ENCODE measurements around the gene RNF31.

The RNF31 gene

GRCh38 chr14:24122898-24123297 is 24.4 kb upstream of the RNF31 start:
- Histone ChIP-seq H3K4me3 (ENCODE audit: low read depth, low read length) (no peak overlapping the region), H3K4me1 (ENCODE audit: control insufficient read depth, insufficient read depth, low read length) (no peaks in the 10 kb centered on the region), H3K36me3 (ENCODE audit: control insufficient read depth, insufficient read depth, low read length) (peaks cover 33% of the 10 kb centered on the region), H3K9ac (ENCODE audit: low read depth, low read length) (no peak overlapping the region), H3K9me3 (ENCODE audit: control insufficient read depth, insufficient read depth, low read length) (no peaks in the 10 kb centered on the region), H3K27me3 (ENCODE audit: control insufficient read depth, insufficient read depth, low read length) (no peaks in the 10 kb centered on the region)

DNA sequence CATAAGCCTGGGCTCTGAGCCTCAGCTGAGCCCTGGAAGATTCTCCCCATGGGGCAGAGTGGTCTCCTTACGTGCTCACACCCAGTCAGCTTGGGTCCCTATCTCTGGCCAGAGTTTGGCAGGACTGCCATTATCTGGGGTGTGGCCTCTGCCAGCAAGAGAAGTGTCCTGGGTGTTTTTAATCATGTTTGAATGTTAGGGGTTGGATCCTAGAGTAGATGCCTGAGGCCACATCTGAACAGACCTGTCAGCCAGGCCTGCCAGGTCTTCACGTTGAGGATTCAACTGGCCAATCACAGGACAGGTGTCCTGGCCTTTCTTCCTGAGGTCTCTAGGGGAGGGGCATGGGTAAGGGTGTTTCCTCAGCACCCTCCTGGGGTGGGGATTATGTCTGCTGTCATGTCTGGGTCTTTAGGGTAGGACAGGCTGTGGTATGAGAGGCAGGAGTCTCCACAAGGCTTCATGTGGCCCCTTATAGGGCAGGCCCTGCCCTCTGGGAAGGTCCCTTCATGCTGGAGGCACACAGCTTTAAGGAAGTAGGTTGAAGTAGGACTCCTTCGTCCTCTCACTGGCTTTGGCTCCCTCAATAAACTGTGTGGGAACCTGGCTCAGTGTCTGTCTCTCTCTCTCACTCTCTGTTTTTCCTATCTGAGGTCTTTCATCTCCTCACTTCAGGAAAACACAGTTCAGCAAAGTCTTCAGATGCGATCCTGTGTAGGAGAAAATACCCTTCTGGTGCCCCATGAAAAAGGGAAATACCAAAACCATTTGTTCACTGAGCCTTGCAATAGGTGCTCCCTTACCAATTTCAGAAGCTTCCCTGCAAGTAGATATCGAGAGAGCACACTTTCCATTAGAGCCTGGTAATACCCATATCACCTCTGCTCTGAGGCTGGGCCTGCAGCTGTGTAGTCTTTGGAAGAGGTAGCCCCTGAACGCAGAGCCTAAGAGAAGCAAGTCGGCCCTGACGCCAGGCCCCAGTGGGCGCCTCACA is 23.6 kb upstream of the RNF31 start:
- Histone ChIP-seq H3K9me3 (ENCODE audit: control insufficient read depth, insufficient read depth, low read length) (no peaks in the 10 kb centered on the region), H3K4me1 (ENCODE audit: control insufficient read depth, insufficient read depth, low read length) (no peaks in the 10 kb centered on the region), H3K27me3 (ENCODE audit: control insufficient read depth, insufficient read depth, low read length) (no peaks in the 10 kb centered on the region), H3K4me3 (ENCODE audit: low read depth, low read length) (no peak overlapping the region), H3K36me3 (ENCODE audit: control insufficient read depth, insufficient read depth, low read length) (peaks cover 26% of the 10 kb centered on the region), H3K9ac (ENCODE audit: low read depth, low read length) (no peak overlapping the region)

DNA sequence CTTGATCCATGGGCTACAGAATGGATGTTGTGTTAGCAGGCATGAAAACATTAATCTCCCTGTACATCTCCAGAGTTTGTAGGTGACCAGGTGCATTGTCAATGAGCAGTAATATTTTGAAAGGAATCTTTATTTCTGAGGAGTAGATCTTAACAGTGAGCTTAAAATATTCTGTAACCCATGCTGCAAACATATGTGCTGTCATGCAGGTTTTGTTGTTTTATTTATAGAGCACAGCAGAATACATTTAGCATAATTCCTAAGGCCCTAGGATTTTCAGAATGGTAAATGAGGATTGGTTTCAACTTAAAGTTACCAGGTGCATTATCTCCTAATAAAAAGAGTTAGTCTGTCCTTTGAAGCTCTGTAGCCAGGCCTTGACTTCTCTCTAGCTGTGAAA is 20.4 kb upstream of the RNF31 start:
- Histone ChIP-seq H3K9ac (ENCODE audit: low read depth, low read length) (no peak overlapping the region), H3K4me3 (ENCODE audit: low read depth, low read length) (no peak overlapping the region), H3K36me3 (ENCODE audit: control insufficient read depth, insufficient read depth, low read length) (peaks cover 11% of the 10 kb centered on the region), H3K4me1 (ENCODE audit: control insufficient read depth, insufficient read depth, low read length) (peaks cover 1% of the 10 kb centered on the region), H3K27me3 (ENCODE audit: control insufficient read depth, insufficient read depth, low read length) (no peaks in the 10 kb centered on the region), H3K9me3 (ENCODE audit: control insufficient read depth, insufficient read depth, low read length) (no peaks in the 10 kb centered on the region)

GRCh38 chr14:24127673-24128072 is 19.6 kb upstream of the RNF31 start:
- Histone ChIP-seq H3K9ac (ENCODE audit: low read depth, low read length) (no peak overlapping the region), H3K36me3 (ENCODE audit: control insufficient read depth, insufficient read depth, low read length) (peaks cover 7% of the 10 kb centered on the region), H3K4me1 (ENCODE audit: control insufficient read depth, insufficient read depth, low read length) (peaks cover 2% of the 10 kb centered on the region), H3K27me3 (ENCODE audit: control insufficient read depth, insufficient read depth, low read length) (no peaks in the 10 kb centered on the region), H3K9me3 (ENCODE audit: control insufficient read depth, insufficient read depth, low read length) (no peaks in the 10 kb centered on the region), H3K4me3 (ENCODE audit: low read depth, low read length) (no peak overlapping the region)

DNA sequence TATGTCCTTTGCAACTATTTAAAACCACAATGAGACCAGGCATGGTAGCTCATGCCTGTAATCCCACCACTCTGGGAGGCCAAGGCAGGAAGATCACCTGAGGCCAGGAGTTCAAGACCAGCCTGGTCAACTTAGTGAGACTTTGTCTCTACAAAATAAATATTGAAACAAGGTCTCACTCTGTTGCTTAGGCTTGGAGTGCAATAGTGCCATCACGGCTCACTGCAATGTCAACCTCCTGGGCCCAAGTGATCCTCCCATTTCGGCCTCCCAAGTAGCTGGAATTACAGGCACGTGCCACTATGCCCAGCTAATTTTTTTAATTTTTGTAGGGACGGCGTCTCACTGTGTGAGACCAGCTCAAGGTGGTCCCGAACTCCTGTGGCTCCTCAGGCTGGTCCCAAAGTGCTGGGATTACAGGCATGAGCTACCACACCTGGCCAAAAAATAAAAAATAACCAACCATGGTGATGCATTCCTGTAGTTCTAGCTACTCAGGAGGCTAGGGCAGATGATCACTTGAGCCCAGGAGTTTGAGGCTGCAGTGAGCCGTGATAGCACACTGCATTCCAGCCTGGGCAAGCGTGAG is 17.8 kb upstream of the RNF31 start:
- no peaks in the 10 kb centered on the region for H3K36me3 ChIP-seq (ENCODE audit: control insufficient read depth, insufficient read depth, low read length)
- H3K4me1 ChIP-seq (ENCODE audit: control insufficient read depth, insufficient read depth, low read length): peaks cover 2% of the 10 kb centered on the region
- no peak overlapping the region for H3K4me3 ChIP-seq (ENCODE audit: low read depth, low read length)
- H3K9ac ChIP-seq (ENCODE audit: low read depth, low read length): no peak overlapping the region
- no peaks in the 10 kb centered on the region for H3K27me3 ChIP-seq (ENCODE audit: control insufficient read depth, insufficient read depth, low read length)
- no peaks in the 10 kb centered on the region for H3K9me3 ChIP-seq (ENCODE audit: control insufficient read depth, insufficient read depth, low read length)

DNA sequence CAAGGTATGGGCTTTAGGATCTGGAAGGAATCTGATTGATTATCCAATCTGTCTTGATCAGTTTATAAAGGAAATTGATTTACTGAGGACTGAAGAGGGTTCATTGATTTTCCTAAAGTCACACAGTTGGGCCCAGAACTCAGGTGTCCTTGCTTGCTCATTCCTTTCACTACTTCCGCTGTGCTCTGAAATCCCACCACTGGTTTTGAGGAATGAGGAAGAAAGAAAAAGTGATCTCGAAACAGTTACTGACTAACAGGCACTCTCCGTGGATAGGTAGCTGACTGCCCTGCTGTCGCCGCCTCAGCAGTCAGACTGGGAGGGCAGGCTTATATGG is 16.9 kb upstream of the RNF31 start, which contains the start of gene FITM1:
Gene FITM1, plus strand, starts transcription at position 280 of the 337 bp plus-strand sequence. CDS start 905 bp downstream, outside the sequence.
- Histone ChIP-seq H3K4me3 (ENCODE audit: low read depth, low read length) (no peak within 1 kb of the TSS), H3K27me3 (ENCODE audit: control insufficient read depth, insufficient read depth, low read length) (no peaks in the 10 kb centered on the region), H3K4me1 (ENCODE audit: control insufficient read depth, insufficient read depth, low read length) (peaks cover 2% of the 10 kb centered on the region), H3K9me3 (ENCODE audit: control insufficient read depth, insufficient read depth, low read length) (no peaks in the 10 kb centered on the region), H3K9ac (ENCODE audit: low read depth, low read length) (no peak within 1 kb of the TSS), H3K36me3 (ENCODE audit: control insufficient read depth, insufficient read depth, low read length) (no peaks in the 10 kb centered on the region)

DNA sequence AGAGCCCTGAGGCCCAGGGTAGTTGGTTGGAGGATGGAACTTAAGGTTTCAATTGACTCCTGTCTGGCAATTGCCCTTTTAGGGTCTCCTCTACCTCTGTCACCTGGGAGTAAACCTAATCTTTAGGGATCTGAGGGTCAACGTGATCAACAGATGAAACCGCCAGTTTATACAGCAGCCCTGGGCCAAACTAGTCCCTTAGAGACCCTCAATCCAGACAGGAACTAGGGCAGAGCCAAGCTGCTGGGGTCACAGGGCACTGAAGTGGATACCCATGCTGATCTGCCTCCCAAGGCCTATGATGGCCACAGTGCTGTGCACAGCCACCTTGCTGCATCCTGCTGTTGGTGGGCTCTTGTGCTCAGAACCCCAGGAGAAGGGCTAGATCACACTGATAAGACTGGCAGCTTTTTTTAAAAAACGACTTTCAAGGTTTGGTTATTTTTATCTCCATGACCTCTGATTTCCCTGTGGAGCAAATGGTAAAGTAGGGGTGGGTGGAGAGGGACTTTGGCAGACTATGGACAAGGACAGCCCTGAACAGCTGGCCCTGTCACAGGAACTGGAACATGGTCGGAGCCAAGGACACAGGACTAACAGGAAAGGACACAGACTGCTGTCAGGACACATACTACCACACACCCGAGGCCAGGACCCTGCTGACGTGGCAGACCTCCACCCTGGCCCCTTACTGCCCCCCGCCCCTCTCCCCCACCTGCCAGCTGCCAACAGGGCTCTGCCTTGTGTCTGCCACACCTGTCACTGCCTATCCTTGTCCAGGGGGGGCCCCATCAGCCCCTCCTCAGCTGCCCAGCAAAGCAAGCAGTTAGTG is 16.4 kb upstream of the RNF31 start:
- Histone ChIP-seq H3K9ac (ENCODE audit: low read depth, low read length) (no peak overlapping the region), H3K9me3 (ENCODE audit: control insufficient read depth, insufficient read depth, low read length) (no peaks in the 10 kb centered on the region), H3K4me3 (ENCODE audit: low read depth, low read length) (no peak overlapping the region)

DNA sequence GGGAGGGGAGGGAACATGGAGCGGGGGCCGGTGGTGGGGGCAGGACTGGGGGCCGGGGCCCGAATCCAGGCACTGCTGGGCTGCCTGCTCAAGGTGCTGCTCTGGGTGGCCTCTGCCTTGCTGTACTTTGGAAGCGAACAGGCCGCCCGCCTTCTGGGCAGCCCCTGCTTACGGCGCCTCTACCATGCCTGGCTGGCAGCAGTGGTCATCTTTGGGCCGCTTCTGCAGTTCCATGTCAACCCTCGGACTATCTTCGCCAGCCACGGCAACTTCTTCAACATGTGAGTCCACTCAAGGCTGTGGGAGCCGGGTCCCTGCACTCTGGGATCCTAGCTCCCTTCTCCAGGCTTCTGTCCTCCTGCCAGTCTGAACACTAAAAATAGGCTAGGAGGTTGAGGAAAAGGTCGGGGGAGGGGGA is 15.7 kb upstream of the RNF31 start:
- no peaks in the 10 kb centered on the region for H3K27me3 ChIP-seq (ENCODE audit: control insufficient read depth, insufficient read depth, low read length)
- no peaks in the 10 kb centered on the region for H3K36me3 ChIP-seq (ENCODE audit: control insufficient read depth, insufficient read depth, low read length)
- peaks cover 2% of the 10 kb centered on the region for H3K4me1 ChIP-seq (ENCODE audit: control insufficient read depth, insufficient read depth, low read length)
- no peak overlapping the region for H3K4me3 ChIP-seq (ENCODE audit: low read depth, low read length)
- no peaks in the 10 kb centered on the region for H3K9me3 ChIP-seq (ENCODE audit: control insufficient read depth, insufficient read depth, low read length)
- H3K9ac ChIP-seq (ENCODE audit: low read depth, low read length): no peak overlapping the region

More for the DNA sequence above, 16.4 kb upstream of the RNF31 start:
- Histone ChIP-seq H3K27me3 (ENCODE audit: control insufficient read depth, insufficient read depth, low read length) (no peaks in the 10 kb centered on the region), H3K36me3 (ENCODE audit: control insufficient read depth, insufficient read depth, low read length) (no peaks in the 10 kb centered on the region), H3K4me1 (ENCODE audit: control insufficient read depth, insufficient read depth, low read length) (peaks cover 2% of the 10 kb centered on the region)

- Histone ChIP-seq H3K4me3 (ENCODE audit: low read depth, low read length) (no peak overlapping the region), H3K9ac (ENCODE audit: low read depth, low read length) (no peak overlapping the region), H3K4me1 (ENCODE audit: control insufficient read depth, insufficient read depth, low read length) (peaks cover 6% of the 10 kb centered on the region), H3K27me3 (ENCODE audit: control insufficient read depth, insufficient read depth, low read length) (no peaks in the 10 kb centered on the region), H3K36me3 (ENCODE audit: control insufficient read depth, insufficient read depth, low read length) (no peaks in the 10 kb centered on the region), H3K9me3 (ENCODE audit: control insufficient read depth, insufficient read depth, low read length) (no peaks in the 10 kb centered on the region)
Observed at GRCh38 chr14:24132061-24132685, 15.1 kb upstream of the RNF31 start.

- no peaks in the 10 kb centered on the region for H3K27me3 ChIP-seq (ENCODE audit: control insufficient read depth, insufficient read depth, low read length)
- peaks cover 2% of the 10 kb centered on the region for H3K36me3 ChIP-seq (ENCODE audit: control insufficient read depth, insufficient read depth, low read length)
- H3K4me3 ChIP-seq (ENCODE audit: low read depth, low read length): no peak overlapping the region
- peaks cover 7% of the 10 kb centered on the region for H3K4me1 ChIP-seq (ENCODE audit: control insufficient read depth, insufficient read depth, low read length)
- H3K9ac ChIP-seq (ENCODE audit: low read depth, low read length): no peak overlapping the region
- H3K9me3 ChIP-seq (ENCODE audit: control insufficient read depth, insufficient read depth, low read length): no peaks in the 10 kb centered on the region
Observed at GRCh38 chr14:24132976-24133375, 14.3 kb upstream of the RNF31 start.

GRCh38 chr14:24133735-24134134 is 13.6 kb upstream of the RNF31 start:
- no peak overlapping the region for H3K9ac ChIP-seq (ENCODE audit: low read depth, low read length)
- peaks cover 7% of the 10 kb centered on the region for H3K4me1 ChIP-seq (ENCODE audit: control insufficient read depth, insufficient read depth, low read length)
- no peaks in the 10 kb centered on the region for H3K9me3 ChIP-seq (ENCODE audit: control insufficient read depth, insufficient read depth, low read length)
- no peaks in the 10 kb centered on the region for H3K27me3 ChIP-seq (ENCODE audit: control insufficient read depth, insufficient read depth, low read length)
- peaks cover 9% of the 10 kb centered on the region for H3K36me3 ChIP-seq (ENCODE audit: control insufficient read depth, insufficient read depth, low read length)
- no peak overlapping the region for H3K4me3 ChIP-seq (ENCODE audit: low read depth, low read length)
